Naive thymus-derived CD4-positive, alpha-beta T cell (primary cell): ENCODE measurements around the gene MAB21L1. TPM values are rescaled to one million over a fixed set of nuclear protein-coding genes. Genes with fewer than 3 reads are reported as not detected.

Experiments
- ATAC-seq: fragments of 150-1000 bp; cut with Tn5 transposase; 2 replicates; pipeline ENCODE4 v1.10.0; 2021; ENCODE audit warnings: mild to moderate bottlenecking, moderate library complexity
- CTCF ChIA-PET: fragments of 350-600 bp; sonication (Branson Sonifier 250); formaldehyde crosslinking; loops from one replicate; lab custom pipeline; 2021; ENCODE audit warnings: antibody characterized with exemption; lab: Charles Lee
- POLR2A ChIA-PET: fragments of 350-600 bp; sonication (Branson Sonifier 250); formaldehyde crosslinking; loops from one replicate; lab custom pipeline; 2021; ENCODE audit warnings: antibody characterized with exemption, inconsistent platforms; lab: Charles Lee
- DNase-seq, 9 donors: peaks; one replicate each; pipeline versions ENCODE4 v3.0.0 to v3.0.0-alpha.2; 2020 to 2022; ENCODE audit warnings: mixed read lengths in 1 of 9
- H3K27ac ChIP-seq: one replicate; pipeline ENCODE4 v1.7.0; 2013; ENCODE audit warnings: mild to moderate bottlenecking, low read depth, low read length, moderate library complexity
- H3K27me3 ChIP-seq, 2 donors: one replicate each; pipeline ENCODE4 v1.7.0; 2013; ENCODE audit warnings: low read length in 2 of 2, mild to moderate bottlenecking in 2 of 2, moderate library complexity in 2 of 2; ENCODE audit not compliant: control insufficient read depth in 2 of 2, insufficient read depth in 2 of 2
- H3K36me3 ChIP-seq, 3 experiments: 1 replicate in 2 of 3; 2 replicates in 1 of 3; pipeline ENCODE4 v1.7.0; 2013; ENCODE audit warnings: low read length in 3 of 3, mild to moderate bottlenecking in 3 of 3, moderate library complexity in 1 of 3; ENCODE audit not compliant: insufficient read depth in 3 of 3, control insufficient read depth in 2 of 3
- H3K4me1 ChIP-seq, 2 donors: one replicate each; pipeline ENCODE4 v1.7.0; 2013; ENCODE audit warnings: low read length in 2 of 2, mild to moderate bottlenecking in 2 of 2, moderate library complexity in 1 of 2; ENCODE audit not compliant: control insufficient read depth in 2 of 2, insufficient read depth in 2 of 2
- H3K4me3 ChIP-seq: 2 replicates; pipeline ENCODE4 v1.7.0; 2013; ENCODE audit warnings: mild to moderate bottlenecking, low read length
- H3K9me3 ChIP-seq, 3 experiments: 1 replicate in 2 of 3; 2 replicates in 1 of 3; pipeline ENCODE4 v1.7.0; 2013; ENCODE audit warnings: low read length in 3 of 3; ENCODE audit not compliant: control insufficient read depth in 2 of 3
- H3K27ac Mint-ChIP-seq, 9 donors: one replicate each; pipeline ENCODE4 v1.8.0; 2020 to 2022; ENCODE audit warnings: mixed read lengths in 9 of 9, mild to moderate bottlenecking in 8 of 9, moderate library complexity in 5 of 9, inconsistent platforms in 2 of 9
- H3K27me3 Mint-ChIP-seq, 5 donors: one replicate each; pipeline ENCODE4 v1.8.0; 2021 to 2022; ENCODE audit warnings: mixed read lengths in 5 of 5, mild to moderate bottlenecking in 1 of 5
- H3K36me3 Mint-ChIP-seq, 5 donors: one replicate each; pipeline ENCODE4 v1.8.0; 2020 to 2022; ENCODE audit warnings: mixed read lengths in 5 of 5, mild to moderate bottlenecking in 3 of 5, inconsistent platforms in 1 of 5
- H3K4me1 Mint-ChIP-seq, 7 donors: one replicate each; pipeline ENCODE4 v1.8.0; 2020 to 2022; ENCODE audit warnings: mixed read lengths in 7 of 7, mild to moderate bottlenecking in 3 of 7, inconsistent platforms in 1 of 7
- H3K4me3 Mint-ChIP-seq, 10 donors: one replicate each; pipeline ENCODE4 v1.8.0; 2020 to 2022; ENCODE audit warnings: mild to moderate bottlenecking in 10 of 10, mixed read lengths in 10 of 10, moderate library complexity in 6 of 10, inconsistent platforms in 2 of 10
- H3K9me3 Mint-ChIP-seq, 11 donors: one replicate each; pipeline ENCODE4 v1.8.0; 2020 to 2022; ENCODE audit warnings: mixed read lengths in 11 of 11, mild to moderate bottlenecking in 4 of 11, inconsistent platforms in 1 of 11, moderate library complexity in 1 of 11
- intact Hi-C, 2 donors: fragments of 100-400 bp; cut with micrococcal nuclease; formaldehyde crosslinking; loops; one replicate each; pipeline ENCODE4 v1.15.1; 2023
- polyA plus RNA-seq, 2 donors: library from polyadenylated mRNA; unstranded; fragments of 300-500 nt; fragmentation: Illumina TruSeq; gene quantifications; one replicate each; pipeline ENCODE4 v1.2.3, GENCODE V29; 2021
- total RNA-seq, 6 experiments: library from RNA in 5 of 6; stranded (reverse) in 5 of 6; gene quantifications; 1 replicate in 5 of 6; 2 replicates in 1 of 6; pipeline ENCODE4 v1.2.3 and lab custom pipeline; 2021 to 2026

MAB21L1 gene
- total and polyA plus RNA-seq, 7 experiments from 2014 or later = not detected

DNA sequence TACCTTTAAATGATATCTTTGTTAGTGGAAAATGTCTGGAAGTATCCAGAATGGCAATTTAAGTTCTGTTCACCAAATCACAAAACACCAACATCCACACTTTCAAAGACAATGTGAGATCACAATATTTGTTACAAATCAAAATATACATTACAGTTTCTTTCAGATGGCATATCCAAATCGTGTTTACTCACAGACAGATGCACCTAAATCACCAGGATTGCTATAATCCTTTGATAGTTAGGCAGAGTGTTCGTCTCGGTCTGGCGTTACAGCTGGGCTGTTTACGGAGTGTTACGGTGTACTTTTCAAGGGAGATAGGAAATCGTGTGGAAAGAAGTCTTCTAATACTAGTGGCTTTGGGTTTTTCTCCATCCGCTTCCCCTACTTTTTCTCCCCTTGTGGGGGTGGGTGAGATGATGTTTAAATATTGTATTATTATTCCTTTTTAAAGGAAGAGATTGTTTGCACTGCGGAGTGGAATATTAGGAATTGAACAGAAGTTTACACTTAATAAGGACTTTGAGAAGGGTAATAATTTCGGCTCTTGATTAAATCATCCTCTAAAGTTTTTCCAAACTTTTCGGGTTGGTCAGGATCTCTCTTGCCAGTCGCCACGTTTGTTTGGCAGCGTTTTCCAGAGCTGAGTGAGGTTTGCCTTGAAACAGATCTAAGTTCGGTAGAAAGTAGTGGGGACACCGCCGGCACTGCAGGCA, 1.8 kb downstream of the MAB21L1 start:
- Mint-ChIP-seq H3K36me3 (peaks cover 0 to 19% (median 9%) of the 10 kb centered on the region in 5 donors), H3K27ac (no peak overlapping the region), H3K4me3 (peak overlapping the region; percentile 71 to 85 (median 81)), H3K27me3 (peaks cover 78 to 92% (median 86%) of the 10 kb centered on the region in 5 donors), H3K9me3 (peaks cover 3 to 70% (median 20%) of the 10 kb centered on the region in 11 donors), H3K4me1 (peaks cover 18 to 63% (median 44%) of the 10 kb centered on the region in 7 donors)
- Histone ChIP-seq H3K4me3 (peak overlapping the region; percentile 28), H3K27me3 (peaks cover 0 to 47% of the 10 kb centered on the region in 2 donors), H3K36me3 (no peaks in the 10 kb centered on the region), H3K9me3 (peaks cover 0 to 19% (median 10%) of the 10 kb centered on the region in 3 experiments), H3K27ac (no peak overlapping the region), H3K4me1 (peaks cover 0 to 13% of the 10 kb centered on the region in 2 donors)
- no peak for ATAC-seq
- no peak for DNase-seq
- intact Hi-C loops = no loop called here
- CTCF ChIA-PET = no interaction called here
- POLR2A ChIA-PET = no interaction called here

DNA sequence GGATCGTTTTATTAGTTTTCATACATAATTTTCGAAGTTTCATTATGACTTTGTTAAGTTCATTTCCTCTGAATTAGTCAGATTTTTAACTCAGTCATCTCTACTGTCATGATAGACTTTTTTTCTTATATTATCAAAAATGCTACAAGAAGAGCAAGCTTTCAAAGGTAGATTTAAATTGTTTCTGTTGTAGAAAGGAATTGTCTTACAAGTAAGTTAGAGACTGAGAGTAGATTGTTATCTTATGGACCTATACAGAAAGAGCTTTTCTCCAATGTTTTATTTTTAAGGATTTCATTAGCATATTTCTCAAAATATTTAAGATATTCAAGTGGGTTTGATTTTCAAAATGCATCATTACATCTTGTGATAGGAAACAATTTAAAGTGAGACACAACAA, 2.7 kb downstream of the MAB21L1 start:
- CTCF ChIA-PET = no interaction called here
- Mint-ChIP-seq H3K27me3 (peaks cover 78 to 90% (median 84%) of the 10 kb centered on the region in 5 donors), H3K36me3 (peaks cover 0 to 22% (median 9%) of the 10 kb centered on the region in 5 donors), H3K27ac (no peak overlapping the region), H3K4me3 (no peak overlapping the region), H3K9me3 (peaks cover 3 to 75% (median 17%) of the 10 kb centered on the region in 11 donors), H3K4me1 (peaks cover 18 to 65% (median 44%) of the 10 kb centered on the region in 7 donors)
- intact Hi-C loops = no loop called here
- POLR2A ChIA-PET = interaction anchor here (0.6 kb wide), 1 partner anchor 63 kb away, joined by 5 read pairs; no protein-coding TSS in a partner anchor
- Histone ChIP-seq H3K4me3 (no peak overlapping the region), H3K9me3 (peaks cover 0 to 19% (median 10%) of the 10 kb centered on the region in 3 experiments), H3K27ac (no peak overlapping the region), H3K4me1 (peaks cover 0 to 13% of the 10 kb centered on the region in 2 donors), H3K27me3 (peaks cover 0 to 42% of the 10 kb centered on the region in 2 donors), H3K36me3 (no peaks in the 10 kb centered on the region)
- DNase-seq (no peak), ATAC-seq (no peak)

- peaks cover 18 to 63% (median 44%) of the 10 kb centered on the region in 7 donors for H3K4me1 Mint-ChIP-seq
Observed at GRCh38 chr13:35473206-35473775, 3.2 kb downstream of the MAB21L1 start.

GRCh38 chr13:35472323-35472881, 4.1 kb downstream of the MAB21L1 start:
- no peak overlapping the region for H3K27ac ChIP-seq
- Mint-ChIP-seq H3K36me3 (peaks cover 4 to 22% (median 14%) of the 10 kb centered on the region in 5 donors), H3K9me3 (peaks cover 3 to 76% (median 17%) of the 10 kb centered on the region in 11 donors), H3K4me3 (no peak overlapping the region), H3K27me3 (peaks cover 72 to 85% (median 77%) of the 10 kb centered on the region in 5 donors), H3K4me1 (peaks cover 18 to 54% (median 44%) of the 10 kb centered on the region in 7 donors), H3K27ac (peak overlapping the region in 1 of 9 donors; percentile 49)
- H3K4me3 ChIP-seq = no peak overlapping the region
- H3K9me3 ChIP-seq = peaks cover 0 to 23% (median 10%) of the 10 kb centered on the region in 3 experiments
- peaks cover 0 to 34% of the 10 kb centered on the region in 2 donors for H3K27me3 ChIP-seq
- ATAC-seq (no peak), DNase-seq (no peak)
- ChIA-PET CTCF (no interaction called here), POLR2A (no interaction called here)
- intact Hi-C loops = no loop called here
- peaks cover 0 to 13% of the 10 kb centered on the region in 2 donors for H3K4me1 ChIP-seq
- no peaks in the 10 kb centered on the region for H3K36me3 ChIP-seq

More at GRCh38 chr13:35473206-35473775, 3.2 kb downstream of the MAB21L1 start:
- DNase-seq (no peak), ATAC-seq (no peak)
- CTCF ChIA-PET = no interaction called here
- Histone ChIP-seq H3K4me3 (no peak overlapping the region), H3K27me3 (peaks cover 0 to 43% of the 10 kb centered on the region in 2 donors), H3K36me3 (no peaks in the 10 kb centered on the region), H3K4me1 (peaks cover 0 to 13% of the 10 kb centered on the region in 2 donors), H3K27ac (no peak overlapping the region), H3K9me3 (peaks cover 0 to 21% (median 10%) of the 10 kb centered on the region in 3 experiments)
- POLR2A ChIA-PET = interaction anchor here (0.6 kb wide), 1 partner anchor 64 kb away, joined by 5 read pairs; no protein-coding TSS in a partner anchor
- Mint-ChIP-seq H3K36me3 (peaks cover 1 to 22% (median 10%) of the 10 kb centered on the region in 5 donors), H3K4me3 (no peak overlapping the region), H3K27me3 (peaks cover 78 to 90% (median 83%) of the 10 kb centered on the region in 5 donors), H3K9me3 (peaks cover 3 to 80% (median 17%) of the 10 kb centered on the region in 11 donors), H3K27ac (no peak overlapping the region)
- intact Hi-C loops = no loop called here

DNA sequence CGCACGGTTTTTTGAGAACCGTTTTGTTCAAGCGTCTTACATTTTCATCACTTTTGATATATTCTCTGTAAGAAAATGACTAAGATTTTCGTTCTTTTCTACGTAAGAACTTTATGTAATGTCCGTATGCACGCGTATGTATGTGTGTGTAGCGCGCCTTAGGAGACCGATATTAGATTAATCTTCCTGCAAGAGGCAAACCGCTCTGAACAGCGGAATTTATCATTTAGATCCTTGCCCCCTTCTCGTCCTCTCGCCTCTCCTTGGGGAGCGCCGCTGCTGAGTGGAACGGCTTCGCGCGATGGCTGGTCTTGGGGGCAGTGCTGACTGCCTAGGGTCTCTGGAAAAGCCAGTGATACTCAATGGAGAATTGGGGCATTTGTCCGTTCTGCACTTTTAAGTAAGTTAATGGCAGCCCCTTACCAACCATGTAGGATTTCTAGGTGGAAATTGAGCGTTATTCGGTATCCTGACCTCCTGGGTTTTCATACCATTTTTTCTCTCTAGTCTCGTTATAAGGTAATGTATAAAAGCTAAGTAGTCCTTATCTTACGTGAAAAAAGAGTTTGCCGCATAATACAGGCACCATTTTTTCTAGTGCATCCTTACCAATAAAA, 4.7 kb downstream of the MAB21L1 start:
- Mint-ChIP-seq H3K4me1 (peaks cover 17 to 48% (median 38%) of the 10 kb centered on the region in 7 donors), H3K27me3 (peaks cover 69 to 79% (median 75%) of the 10 kb centered on the region in 5 donors), H3K4me3 (peak overlapping the region in 1 of 10 donors; percentile 45), H3K36me3 (peaks cover 4 to 22% (median 12%) of the 10 kb centered on the region in 5 donors), H3K9me3 (peaks cover 3 to 71% (median 17%) of the 10 kb centered on the region in 11 donors), H3K27ac (peak overlapping the region in 1 of 9 donors; percentile 49)
- POLR2A ChIA-PET = no interaction called here
- H3K36me3 ChIP-seq = no peaks in the 10 kb centered on the region
- peaks cover 0 to 23% (median 10%) of the 10 kb centered on the region in 3 experiments for H3K9me3 ChIP-seq
- H3K4me1 ChIP-seq = peaks cover 0 to 13% of the 10 kb centered on the region in 2 donors
- H3K27ac ChIP-seq = no peak overlapping the region
- CTCF ChIA-PET = no interaction called here
- H3K4me3 ChIP-seq = no peak overlapping the region
- peaks cover 0 to 33% of the 10 kb centered on the region in 2 donors for H3K27me3 ChIP-seq
- intact Hi-C loops = no loop called here
- DNase-seq = no peak
- ATAC-seq = no peak
